Left colon (tissue), 2 donors: ENCODE data around the gene DNAI2. TPM values are rescaled to one million over a fixed set of nuclear protein-coding genes. Genes with fewer than 3 reads are reported as not detected.

ENCODE experiments used
- ATAC-seq: fragments of 200-7000 bp; cut with Tn5 transposase; one replicate; pipeline ENCODE4 v1.9.1; 2020; ENCODE audit warnings: mild to moderate bottlenecking, moderate library complexity
- DNase-seq, 2 donors: peaks; one replicate each; pipeline ENCODE4 v3.0.0-alpha.2; 2020
- intact Hi-C, 2 donors: fragments of 100-400 bp; cut with DNase I in 1 of 2; cut with micrococcal nuclease in 1 of 2; formaldehyde crosslinking; loops; one replicate each; pipeline versions ENCODE4 v1.11.2 to v1.14.0; 2022; cut with DNase I, micrococcal nuclease
- long read RNA-seq: library from polyadenylated mRNA; unstranded; transcript quantifications from one replicate; pipeline ENCODE4 v2.0.0, GENCODE V29; 2021
- total RNA-seq, 2 donors: library from RNA; stranded (reverse); fragmentation: NEBNext Ultra II Directional; extraction: Animal tissue kit (Norgen Biotek cat#: 25700); gene quantifications; one replicate each; pipeline ENCODE4 v1.2.1, GENCODE V29; 2021
- donor health status: DM: no; HTN: no; CAD: no.
- donor health status: DM: yes; HTN: yes; CAD: no.

The DNAI2 gene
- not detected for total RNA-seq
- long read RNA-seq, result 0 reads

- no peak for ATAC-seq
- DNase-seq, result peak in 1 of 2 donors; percentile 45
- intact Hi-C loops, result no loop called here
Measured at GRCh38 chr17:74274060-74274708, at the start of gene DNAI2. Gene DNAI2, plus strand, starts transcription at chr17:74274234. Its CDS starts 7,584 bp downstream, at chr17:74281818.

- DNase-seq, result no peak
- intact Hi-C loops, result no loop called here
- no peak for ATAC-seq
Measured at GRCh38 chr17:74224959-74225725, 48.9 kb upstream of the DNAI2 start.

GRCh38 chr17:74226252-74226651 is 47.8 kb upstream of the DNAI2 start:
- no peak for ATAC-seq
- intact Hi-C loops, result no loop called here

GRCh38 chr17:74227271-74228080 is 46.6 kb upstream of the DNAI2 start:
- no peak for ATAC-seq
- no peak for DNase-seq
- intact Hi-C loops, result no loop called here

More at GRCh38 chr17:74226252-74226651, 47.8 kb upstream of the DNAI2 start:
- no peak for DNase-seq

GRCh38 chr17:74228306-74228978 is 45.6 kb upstream of the DNAI2 start:
- DNase-seq (no peak), ATAC-seq (no peak)
- intact Hi-C loops, result no loop called here

GRCh38 chr17:74230896-74231295 is 43.1 kb upstream of the DNAI2 start:
- intact Hi-C loops, result no loop called here
- DNase-seq (no peak), ATAC-seq (no peak)

- no peak for ATAC-seq
- intact Hi-C loops, result no loop called here
- no peak for DNase-seq
Measured at GRCh38 chr17:74231928-74232907, 41.8 kb upstream of the DNAI2 start.

GRCh38 chr17:74233937-74234336 is 40.1 kb upstream of the DNAI2 start:
- DNase-seq (no peak), ATAC-seq (no peak)
- intact Hi-C loops, result no loop called here

- no peak for DNase-seq
- no peak for ATAC-seq
- intact Hi-C loops, result no loop called here
Measured at GRCh38 chr17:74234486-74234885, 39.5 kb upstream of the DNAI2 start.

GRCh38 chr17:74235040-74235581 is 38.9 kb upstream of the DNAI2 start:
- intact Hi-C loops, result no loop called here
- no peak for ATAC-seq
- DNase-seq, result no peak

GRCh38 chr17:74235911-74236371 is 38.1 kb upstream of the DNAI2 start:
- intact Hi-C loops, result no loop called here
- no peak for DNase-seq
- no peak for ATAC-seq

- ATAC-seq (no peak), DNase-seq (no peak)
- intact Hi-C loops, result no loop called here
Measured at GRCh38 chr17:74237321-74237720, 36.7 kb upstream of the DNAI2 start.

GRCh38 chr17:74239172-74239571 is 34.9 kb upstream of the DNAI2 start:
- intact Hi-C loops, result no loop called here
- peak; percentile 22 to 53 for DNase-seq
- no peak for ATAC-seq

- no peak for DNase-seq
- intact Hi-C loops, result no loop called here
- no peak for ATAC-seq
Measured at GRCh38 chr17:74240618-74241205, 33.3 kb upstream of the DNAI2 start.

GRCh38 chr17:74241431-74241830 is 32.6 kb upstream of the DNAI2 start:
- DNase-seq, result no peak
- ATAC-seq, result no peak
- intact Hi-C loops, result no loop called here

GRCh38 chr17:74241847-74242246 is 32.2 kb upstream of the DNAI2 start:
- intact Hi-C loops, result no loop called here
- ATAC-seq (no peak), DNase-seq (no peak)

GRCh38 chr17:74243013-74243755 is 30.9 kb upstream of the DNAI2 start:
- no peak for ATAC-seq
- no peak for DNase-seq
- intact Hi-C loops, result no loop called here
